IPS DF 6.9 (cell line): Measurements from ENCODE around the gene ARNT2.

Experiments
- DNase-seq: peaks from one replicate; pipeline ENCODE4 v3.0.0-alpha.2; 2013; ENCODE audit warnings: low read depth, low spot score
- H3K27ac ChIP-seq: one replicate; pipeline ENCODE4 v1.5.1; 2013; ENCODE audit warnings: low read length, control low read depth
- H3K27me3 ChIP-seq: 2 replicates; pipeline ENCODE4 v1.6.1; 2013; ENCODE audit warnings: mild to moderate bottlenecking, low read length; ENCODE audit not compliant: control insufficient read depth, insufficient read depth
- H3K36me3 ChIP-seq: 2 replicates; pipeline ENCODE4 v1.6.1; 2013; ENCODE audit warnings: low read length; ENCODE audit not compliant: control insufficient read depth, insufficient read depth
- H3K4me1 ChIP-seq: 2 replicates; pipeline ENCODE4 v1.6.1; 2013; ENCODE audit warnings: low read length; ENCODE audit not compliant: control insufficient read depth, insufficient read depth
- H3K4me3 ChIP-seq: 2 replicates; pipeline ENCODE4 v1.5.1; 2013; ENCODE audit warnings: mild to moderate bottlenecking, low read length
- H3K9me3 ChIP-seq: 2 replicates; pipeline ENCODE4 v1.6.1; 2013; ENCODE audit warnings: low read length, inconsistent platforms; ENCODE audit not compliant: control insufficient read depth, insufficient read depth
- WGBS: extraction: QIAGEN DNeasy Blood & Tissue Kit; methylation state at CpG from one replicate; pipeline ENCODE4 v1.1.7; 2013; ENCODE audit warnings: mixed read lengths, missing lambda C conversion rate; ENCODE audit not compliant: insufficient read length, insufficient coverage; 5-methylcytosine and 5-hydroxymethylcytosine counted together

ARNT2 gene

DNA sequence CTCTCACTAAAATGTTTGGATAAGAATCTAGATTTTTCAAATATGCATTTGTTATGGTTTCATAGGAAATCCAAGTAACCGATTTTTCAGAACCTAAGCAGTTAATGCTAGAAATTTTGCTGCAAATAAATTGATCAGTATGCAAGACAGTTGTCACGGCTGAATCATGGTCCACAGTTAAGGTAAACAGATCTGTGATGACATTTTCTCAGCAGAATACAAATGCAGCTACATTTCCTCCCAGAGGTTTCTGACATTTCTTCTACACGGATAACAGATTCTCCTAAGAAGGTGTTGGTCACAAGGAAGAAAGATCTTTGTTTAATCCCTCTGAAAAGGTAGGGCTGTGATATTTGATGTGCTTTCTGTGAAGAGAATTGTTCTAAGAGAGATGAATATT is 36.9 kb downstream of the ARNT2 start:
- no peaks in the 10 kb centered on the region for H3K27me3 ChIP-seq
- no peaks in the 10 kb centered on the region for H3K9me3 ChIP-seq
- H3K4me1 ChIP-seq: peaks cover 3% of the 10 kb centered on the region; the same call in 1 of the 2 replicates
- H3K36me3 ChIP-seq: no peaks in the 10 kb centered on the region
- no peak overlapping the region for H3K27ac ChIP-seq
- no CpG with 5 or more reads among the region's 3 CpGs for WGBS
- no peak for DNase-seq
- no peak overlapping the region for H3K4me3 ChIP-seq

DNA sequence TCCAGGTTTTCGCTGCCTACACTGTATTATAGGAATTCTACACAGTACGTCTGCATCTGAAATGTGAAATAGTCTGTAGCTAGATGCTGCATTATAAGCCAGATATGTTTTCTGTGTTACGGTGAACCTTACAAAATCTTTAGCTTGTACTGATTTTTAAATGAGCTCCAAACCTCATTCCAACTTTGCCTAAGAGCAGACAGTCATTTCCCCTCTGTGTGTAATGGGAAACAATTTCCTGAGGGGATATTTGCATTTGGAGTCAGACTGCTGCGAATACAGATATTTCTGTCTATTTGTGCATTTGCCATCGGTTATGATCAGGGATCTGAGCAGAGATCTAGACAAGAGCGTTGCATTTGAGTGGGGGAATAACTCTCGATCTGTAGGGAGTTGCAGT is 37.5 kb downstream of the ARNT2 start:
- no CpG with 5 or more reads among the region's 7 CpGs for WGBS
- DNase-seq: no peak
- no peaks in the 10 kb centered on the region for H3K27me3 ChIP-seq
- H3K9me3 ChIP-seq: no peaks in the 10 kb centered on the region
- no peak overlapping the region for H3K4me3 ChIP-seq
- peaks cover 3% of the 10 kb centered on the region; the same call in 1 of the 2 replicates for H3K4me1 ChIP-seq
- no peaks in the 10 kb centered on the region for H3K36me3 ChIP-seq
- H3K27ac ChIP-seq: no peak overlapping the region

DNA sequence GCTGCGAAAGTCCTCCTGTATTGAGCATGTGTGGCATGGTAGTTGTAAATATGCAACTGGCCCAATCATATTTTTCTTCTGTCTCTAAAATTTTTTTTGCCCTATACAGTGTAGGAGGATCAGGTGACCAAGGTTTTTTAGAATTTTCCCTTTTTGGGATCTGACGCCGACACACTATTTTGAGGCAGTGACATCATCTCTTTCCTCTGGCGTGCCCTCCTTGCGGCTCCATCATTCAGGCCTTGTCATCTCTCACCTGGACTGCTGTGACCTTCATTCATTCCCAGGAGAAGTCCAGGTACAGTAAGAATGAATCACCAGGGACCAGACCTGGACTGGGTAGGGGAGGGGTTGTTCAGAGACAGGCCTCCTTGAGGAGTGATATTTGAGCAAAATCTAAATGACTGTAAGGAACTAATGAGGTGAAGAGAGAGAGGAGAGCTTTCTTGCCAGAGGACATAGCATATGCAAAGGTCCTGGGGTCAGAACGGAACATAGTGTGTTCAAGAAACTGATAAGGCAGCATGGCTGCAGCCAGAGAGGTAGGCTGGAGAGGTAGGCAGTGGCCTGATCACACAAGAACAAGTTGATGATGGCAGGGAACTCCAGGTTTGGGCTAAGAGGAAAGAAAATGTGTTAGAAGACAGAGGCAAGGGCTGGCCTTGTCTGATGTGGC is 38.7 kb downstream of the ARNT2 start:
- Histone ChIP-seq H3K27ac (no peak overlapping the region), H3K9me3 (no peaks in the 10 kb centered on the region), H3K4me1 (peaks cover 3% of the 10 kb centered on the region; the same call in 1 of the 2 replicates), H3K4me3 (no peak overlapping the region), H3K27me3 (no peaks in the 10 kb centered on the region), H3K36me3 (no peaks in the 10 kb centered on the region)
- no peak for DNase-seq
- WGBS: no CpG with 5 or more reads among the region's 6 CpGs

DNA sequence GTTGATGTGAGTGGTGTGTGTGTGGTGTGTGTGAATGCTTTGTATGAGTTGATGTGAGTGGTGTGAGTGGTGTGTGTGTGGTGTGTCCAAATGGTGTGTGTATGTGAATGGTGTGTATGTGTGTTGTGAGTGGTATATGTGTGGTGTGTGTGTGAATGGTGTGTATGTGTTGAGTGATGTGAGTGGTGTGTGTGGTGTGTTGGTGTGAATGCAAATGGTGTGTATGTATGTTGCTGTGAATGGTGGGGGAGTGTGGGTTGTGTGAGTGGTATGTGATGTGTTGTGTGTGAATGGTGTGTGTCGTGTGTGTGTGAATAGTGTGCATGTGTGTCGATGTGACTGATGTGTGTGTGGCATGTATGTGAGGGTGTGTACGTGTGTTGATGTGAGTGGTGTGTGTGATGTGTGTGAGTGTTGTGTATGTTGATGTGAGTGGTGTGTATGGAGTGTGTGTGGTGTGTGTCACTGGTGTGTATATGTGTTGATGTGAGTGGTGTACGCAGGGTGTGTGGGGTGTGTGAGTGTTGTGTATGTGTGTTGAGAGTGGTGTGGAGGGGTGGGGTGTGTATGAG is 40.6 kb downstream of the ARNT2 start:
- Histone ChIP-seq H3K27me3 (no peaks in the 10 kb centered on the region), H3K9me3 (no peaks in the 10 kb centered on the region), H3K36me3 (no peaks in the 10 kb centered on the region), H3K27ac (no peak overlapping the region), H3K4me3 (no peak overlapping the region), H3K4me1 (peaks cover 3% of the 10 kb centered on the region; the same call in 1 of the 2 replicates)
- 100% methylated on average over 4 of the region's 4 CpGs for WGBS
- DNase-seq: no peak

DNA sequence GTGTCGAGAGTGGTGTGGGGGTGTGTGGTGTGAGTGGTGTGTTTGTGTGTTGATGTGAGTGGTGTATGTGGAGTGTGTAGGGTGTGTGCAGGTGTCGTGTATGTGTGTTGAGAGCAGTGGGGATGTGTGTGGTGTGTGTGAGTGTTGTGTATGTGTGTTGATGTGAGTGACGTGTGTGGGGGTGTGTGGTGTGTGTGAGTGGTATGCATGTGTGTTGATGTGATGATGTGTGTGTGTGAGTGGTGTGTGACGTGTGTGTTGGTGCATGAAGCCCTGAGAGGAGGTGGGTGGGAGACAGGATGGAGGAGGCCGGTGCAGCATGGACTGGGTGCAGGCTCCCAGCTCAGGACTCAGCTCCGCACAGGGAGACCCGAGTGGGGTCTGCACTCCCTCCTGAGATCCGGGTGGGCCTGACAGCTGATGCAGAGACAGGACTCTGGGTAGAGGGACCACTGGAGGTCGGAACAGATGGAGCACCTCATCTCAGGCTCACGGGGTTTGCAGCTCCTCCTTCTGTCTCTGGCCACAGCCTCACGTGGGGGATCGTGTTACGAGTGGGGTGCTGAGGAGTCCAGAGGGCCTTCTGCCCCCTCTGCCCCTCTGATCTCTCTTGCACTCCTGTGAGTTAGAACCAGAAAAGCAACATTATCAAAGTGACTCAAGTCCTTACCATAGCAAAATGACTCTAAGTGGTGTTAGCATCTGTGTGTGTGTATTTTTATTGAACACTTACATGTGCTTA is 41.3 kb downstream of the ARNT2 start:
- H3K27me3 ChIP-seq: no peaks in the 10 kb centered on the region
- H3K4me3 ChIP-seq: no peak overlapping the region
- WGBS: 100% methylated on average over 4 of the region's 13 CpGs
- H3K9me3 ChIP-seq: no peaks in the 10 kb centered on the region
- H3K4me1 ChIP-seq: peaks cover 5% of the 10 kb centered on the region; the same call in 1 of the 2 replicates
- H3K36me3 ChIP-seq: no peaks in the 10 kb centered on the region
- no peak overlapping the region for H3K27ac ChIP-seq
- DNase-seq: no peak

DNA sequence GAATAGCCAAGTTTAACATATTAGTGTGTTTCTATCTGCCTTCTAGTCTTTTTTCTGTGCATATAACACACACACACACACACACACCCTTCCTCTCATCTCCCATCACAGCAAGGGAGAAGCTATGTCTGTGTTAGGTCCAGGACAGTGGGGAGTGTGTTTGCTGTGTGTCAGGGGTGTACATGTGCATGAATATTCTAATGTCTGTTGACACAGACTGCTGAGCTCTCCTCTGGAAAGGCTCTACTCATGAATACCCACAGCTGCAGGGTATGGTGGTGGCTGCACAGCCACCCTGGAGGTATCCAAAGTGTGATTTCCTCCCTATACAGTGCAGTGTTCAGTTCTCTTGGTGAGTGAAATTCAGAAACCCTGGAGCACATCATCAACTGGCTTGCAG is 42.9 kb downstream of the ARNT2 start:
- Histone ChIP-seq H3K4me3 (no peak overlapping the region), H3K27me3 (no peaks in the 10 kb centered on the region), H3K36me3 (no peaks in the 10 kb centered on the region), H3K4me1 (peaks cover 8% of the 10 kb centered on the region; the same call in 1 of the 2 replicates), H3K27ac (no peak overlapping the region), H3K9me3 (no peaks in the 10 kb centered on the region)
- DNase-seq: no peak

DNA sequence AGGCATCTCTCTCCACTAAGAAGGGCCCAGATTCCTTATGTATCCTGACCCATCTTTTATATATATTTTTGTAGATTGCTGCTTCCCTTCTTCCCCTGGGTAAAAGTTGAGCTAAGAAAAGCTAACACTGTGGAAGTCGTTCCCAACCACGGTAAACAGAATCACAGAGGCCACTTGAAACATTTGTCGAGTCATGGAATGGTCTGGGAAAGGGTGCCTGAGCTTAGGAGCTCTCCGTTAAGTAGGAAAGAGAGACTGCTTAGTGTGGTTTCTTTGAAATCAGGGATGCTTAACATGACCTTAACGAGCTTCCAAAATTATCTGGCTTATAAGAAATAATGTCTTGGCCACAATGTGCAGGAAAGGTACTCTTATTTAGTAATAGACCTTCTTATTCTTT is 45.6 kb downstream of the ARNT2 start:
- Histone ChIP-seq H3K27me3 (no peaks in the 10 kb centered on the region), H3K36me3 (no peaks in the 10 kb centered on the region), H3K4me3 (no peak overlapping the region), H3K4me1 (peaks cover 8% of the 10 kb centered on the region; the same call in 1 of the 2 replicates), H3K9me3 (no peaks in the 10 kb centered on the region), H3K27ac (no peak overlapping the region)
- no peak for DNase-seq
- WGBS: no CpG with 5 or more reads among the region's 5 CpGs

DNA sequence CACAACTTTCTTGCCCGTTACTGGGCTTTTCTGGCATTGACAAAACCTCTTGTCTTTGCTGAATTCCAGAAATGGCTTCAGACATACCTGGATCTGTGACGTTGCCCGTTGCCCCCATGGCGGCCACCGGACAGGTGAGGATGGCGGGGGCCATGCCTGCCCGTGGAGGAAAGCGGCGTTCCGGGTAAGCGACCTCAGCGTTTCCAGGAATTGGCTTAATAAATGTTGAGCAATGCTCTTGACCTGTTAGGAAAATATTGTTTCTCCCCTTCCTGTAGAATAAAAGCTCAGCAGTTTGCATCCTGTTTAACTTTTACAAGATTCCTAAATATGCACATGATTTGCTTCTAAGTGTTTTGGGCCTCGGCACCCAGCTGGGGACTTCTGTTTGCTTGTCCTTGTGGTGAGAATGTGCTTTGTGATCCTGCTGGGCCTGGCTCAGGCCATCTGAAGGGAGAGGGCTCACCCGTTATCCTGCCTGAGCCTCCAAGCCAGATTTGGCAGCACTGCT is 46.7 kb downstream of the ARNT2 start:
- H3K4me1 ChIP-seq: peaks cover 5% of the 10 kb centered on the region; the same call in 1 of the 2 replicates

DNA sequence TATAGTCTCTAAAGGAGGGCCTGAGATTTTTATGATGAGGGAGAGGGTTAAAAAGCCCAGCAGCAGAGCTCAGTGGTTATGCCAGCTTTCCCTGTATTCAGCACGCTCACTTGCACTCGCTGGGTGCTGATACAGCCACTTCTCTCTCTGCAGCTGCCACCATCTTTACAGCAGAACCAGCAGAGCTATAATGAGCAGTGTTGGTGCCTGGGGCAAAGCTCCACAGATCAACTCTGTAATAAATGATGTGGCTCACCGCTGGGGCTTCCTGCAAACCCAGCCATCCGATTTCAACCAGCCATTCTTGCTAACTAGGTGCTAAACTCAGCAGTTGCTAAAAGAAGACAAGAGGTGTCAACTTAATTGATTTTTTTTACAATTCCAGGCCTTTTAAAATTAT is 48.0 kb downstream of the ARNT2 start:
- H3K4me1 ChIP-seq: peaks cover 5% of the 10 kb centered on the region; the same call in 1 of the 2 replicates
- WGBS: no CpG with 5 or more reads among the region's 4 CpGs
- DNase-seq: no peak
- H3K36me3 ChIP-seq: no peaks in the 10 kb centered on the region
- H3K27ac ChIP-seq: no peak overlapping the region
- no peak overlapping the region for H3K4me3 ChIP-seq
- no peaks in the 10 kb centered on the region for H3K9me3 ChIP-seq
- no peaks in the 10 kb centered on the region for H3K27me3 ChIP-seq

More for the DNA sequence above, 46.7 kb downstream of the ARNT2 start:
- no peak overlapping the region for H3K4me3 ChIP-seq
- no peak for DNase-seq
- no peaks in the 10 kb centered on the region for H3K36me3 ChIP-seq
- H3K27ac ChIP-seq: no peak overlapping the region
- H3K27me3 ChIP-seq: no peaks in the 10 kb centered on the region
- WGBS: no CpG with 5 or more reads among the region's 14 CpGs
- H3K9me3 ChIP-seq: no peaks in the 10 kb centered on the region

DNA sequence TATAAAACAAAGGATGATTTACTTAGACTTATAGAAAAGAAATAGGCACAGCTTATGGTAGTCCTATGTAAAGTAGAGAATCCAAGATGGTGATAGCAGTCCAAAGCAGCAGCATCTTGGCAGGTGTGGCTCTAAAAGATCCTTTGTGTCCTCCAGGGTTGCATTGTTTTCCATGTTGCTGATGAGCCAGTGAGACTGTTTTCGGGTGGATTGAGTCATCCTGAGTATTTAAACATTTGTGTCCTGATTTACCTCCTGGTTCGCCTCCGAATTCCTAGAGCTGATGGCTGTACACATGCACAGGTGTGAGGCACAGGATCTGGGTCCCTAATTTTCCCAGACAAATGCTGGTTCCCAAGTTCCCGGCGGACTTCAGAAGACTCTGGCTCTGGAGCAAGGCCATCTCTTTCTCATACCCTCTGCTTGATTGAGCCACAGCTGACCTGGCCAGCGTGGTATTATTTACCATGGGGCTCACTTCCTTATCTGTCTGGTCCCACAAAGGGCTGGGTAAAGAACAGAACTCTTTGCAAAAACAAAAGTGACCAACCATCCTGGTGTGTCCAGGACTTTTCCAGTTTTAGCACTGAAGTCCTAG is 51.0 kb downstream of the ARNT2 start:
- H3K9me3 ChIP-seq: no peaks in the 10 kb centered on the region
- no peak overlapping the region for H3K27ac ChIP-seq
- no CpG with 5 or more reads among the region's 6 CpGs for whole genome bisulfite sequencing
- DNase-seq: no peak
- H3K27me3 ChIP-seq: no peaks in the 10 kb centered on the region
- H3K36me3 ChIP-seq: no peaks in the 10 kb centered on the region
- H3K4me3 ChIP-seq: no peak overlapping the region
- H3K4me1 ChIP-seq: peaks cover 4% of the 10 kb centered on the region; the same call in 1 of the 2 replicates
